ENCODE results near the gene FRAS1.

DNA sequence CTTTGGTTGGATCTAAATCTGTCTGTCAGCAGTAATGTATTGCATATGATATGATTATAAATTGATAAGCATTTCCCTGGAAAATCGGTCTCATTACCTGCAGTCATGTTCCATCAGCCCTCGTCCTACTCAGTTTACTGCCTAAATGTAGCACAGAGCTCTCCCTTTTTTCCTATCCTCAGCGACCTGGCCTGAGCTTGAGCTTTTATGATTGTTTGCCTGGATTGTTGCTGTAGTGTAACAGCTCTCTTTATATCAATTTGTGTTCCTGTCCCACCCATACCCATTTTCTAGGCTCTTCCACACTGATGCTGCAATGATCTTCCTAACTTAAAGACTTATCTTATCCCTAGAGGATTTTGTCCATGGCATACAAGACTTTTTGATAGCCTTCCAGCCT is 95.7 kb downstream of the FRAS1 start:
- TF ChIP-seq, protein P1, sequence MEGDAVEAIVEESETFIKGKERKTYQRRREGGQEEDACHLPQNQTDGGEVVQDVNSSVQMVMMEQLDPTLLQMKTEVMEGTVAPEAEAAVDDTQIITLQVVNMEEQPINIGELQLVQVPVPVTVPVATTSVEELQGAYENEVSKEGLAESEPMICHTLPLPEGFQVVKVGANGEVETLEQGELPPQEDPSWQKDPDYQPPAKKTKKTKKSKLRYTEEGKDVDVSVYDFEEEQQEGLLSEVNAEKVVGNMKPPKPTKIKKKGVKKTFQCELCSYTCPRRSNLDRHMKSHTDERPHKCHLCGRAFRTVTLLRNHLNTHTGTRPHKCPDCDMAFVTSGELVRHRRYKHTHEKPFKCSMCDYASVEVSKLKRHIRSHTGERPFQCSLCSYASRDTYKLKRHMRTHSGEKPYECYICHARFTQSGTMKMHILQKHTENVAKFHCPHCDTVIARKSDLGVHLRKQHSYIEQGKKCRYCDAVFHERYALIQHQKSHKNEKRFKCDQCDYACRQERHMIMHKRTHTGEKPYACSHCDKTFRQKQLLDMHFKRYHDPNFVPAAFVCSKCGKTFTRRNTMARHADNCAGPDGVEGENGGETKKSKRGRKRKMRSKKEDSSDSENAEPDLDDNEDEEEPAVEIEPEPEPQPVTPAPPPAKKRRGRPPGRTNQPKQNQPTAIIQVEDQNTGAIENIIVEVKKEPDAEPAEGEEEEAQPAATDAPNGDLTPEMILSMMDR (IDR thresholded peaks at IDR 0.05; ENCODE audit: insufficient read depth, low read depth, low read length) = no peak
- TF ChIP-seq EZH2 (IDR thresholded peaks at IDR 0.05; ENCODE audit: insufficient read depth, low read length) = no peak
